K562 (cell line): ENCODE data around the gene MTG2. TPM values are rescaled to one million over a fixed set of nuclear protein-coding genes. Genes with fewer than 3 reads are reported as not detected.

Experiments
- ATAC-seq: fragments of 200-7000 bp; cut with Tn5 transposase; 3 replicates; pipeline ENCODE4 v1.9.1; 2020; ENCODE audit warnings: moderate library complexity
- BruUV-seq: library from RNA; stranded (reverse); fragments of 400-500 nt; replicated peaks from 2 replicates; lab custom pipeline; 2021; lab: Mats Ljungman, UMichigan
- CTCF ChIA-PET: fragments of 300-600 bp; formaldehyde crosslinking; extraction: SDS; loops from one replicate; lab custom pipeline; 2021; ENCODE audit warnings: low intra/inter-chr PET ratio; lab: Yijun Ruan, JAX
- POLR2A ChIA-PET: fragments of 300-600, 350-650 bp; sonication (Branson Sonifier 250); formaldehyde crosslinking; extraction: SDS; loops from one replicate; lab custom pipeline; 2021; ENCODE audit warnings: antibody characterized with exemption, inconsistent platforms; lab: Yijun Ruan, JAX
- DNase-seq, 4 experiments: peaks; one replicate each; pipeline versions ENCODE4 v3.0.0 to v3.0.0-alpha.2; 2011 to 2018; ENCODE audit warnings: low spot score in 3 of 4, mixed read lengths in 3 of 4; ENCODE audit errors: extremely low read depth in 1 of 4
- FAIRE-seq: peaks from 2 replicates; lab custom pipeline; 2011; peaks lifted over from hg19 to GRCh38; lab: Jason Lieb, UNC
- H2AFZ ChIP-seq: 2 replicates; pipeline ENCODE4 v1.6.0; 2011; ENCODE audit warnings: low read depth, low read length, control low read depth, inconsistent platforms
- H3K27ac ChIP-seq: fragments of 200-600 bp; 3 replicates; pipeline ENCODE4 v1.8.0; 2011; ENCODE audit warnings: low read depth, mild to moderate bottlenecking, control low read depth, inconsistent platforms, low read length, moderate library complexity, mixed read lengths; ENCODE audit errors: extremely low read depth
- H3K27me3 ChIP-seq, 2 experiments: fragments of 300-600 bp in 1 of 2; 2 replicates in 1 of 2; 3 replicates in 1 of 2; pipeline versions ENCODE4 v1.6.0 to v1.8.0; 2011; ENCODE audit warnings: inconsistent platforms in 2 of 2, low read length in 2 of 2, mild to moderate bottlenecking in 1 of 2, mixed read lengths in 1 of 2, moderate library complexity in 1 of 2; ENCODE audit not compliant: control insufficient read depth in 2 of 2, insufficient read depth in 2 of 2
- H3K36me3 ChIP-seq: fragments of 300-600 bp; 3 replicates; pipeline ENCODE4 v1.8.0; 2011; ENCODE audit warnings: mild to moderate bottlenecking, low read length, inconsistent platforms; ENCODE audit not compliant: control insufficient read depth, insufficient read depth
- H3K4me1 ChIP-seq, 2 experiments: fragments of 200-600 bp in 1 of 2; replicated peaks in 1 of 2; 2 replicates in 1 of 2; 3 replicates in 1 of 2; pipeline versions ENCODE4 v1.5.1 to v1.8.0; 2011; ENCODE audit warnings: inconsistent platforms in 2 of 2, low read length in 2 of 2, mild to moderate bottlenecking in 1 of 2, mixed read lengths in 1 of 2, moderate library complexity in 1 of 2; ENCODE audit not compliant: control insufficient read depth in 2 of 2, insufficient read depth in 2 of 2
- H3K4me2 ChIP-seq: 2 replicates; pipeline ENCODE4 v1.6.1; 2011; ENCODE audit warnings: low read length, control low read depth, inconsistent platforms, mixed read lengths; ENCODE audit not compliant: insufficient read depth
- H3K4me3 ChIP-seq: fragments of 200-600 bp; sonication (generic), shearing (Covaris generic); 2 replicates; pipeline ENCODE4 v1.5.1; 2016; ENCODE audit warnings: control low read depth, inconsistent platforms
- H3K79me2 ChIP-seq: fragments of 200-600 bp; 3 replicates; pipeline ENCODE4 v1.8.0; 2011; ENCODE audit warnings: low read length, inconsistent platforms; ENCODE audit not compliant: control insufficient read depth, insufficient read depth
- H3K9ac ChIP-seq, 2 experiments: 2 replicates each; pipeline versions ENCODE4 v1.6.0 to v1.6.1; 2011; ENCODE audit warnings: low read depth in 2 of 2, low read length in 2 of 2, control low read depth in 1 of 2, inconsistent platforms in 1 of 2, mild to moderate bottlenecking in 1 of 2, mixed read lengths in 1 of 2; ENCODE audit not compliant: insufficient read depth in 1 of 2
- H3K9me1 ChIP-seq: one replicate; pipeline ENCODE4 v1.6.0; 2011; ENCODE audit warnings: inconsistent platforms, mild to moderate bottlenecking, low read length, moderate library complexity; ENCODE audit not compliant: control insufficient read depth, insufficient read depth
- H3K9me3 ChIP-seq: replicated peaks from 2 replicates; pipeline ENCODE4 v1.5.1; 2011; ENCODE audit warnings: low read depth, low read length, inconsistent platforms; ENCODE audit not compliant: control insufficient read depth, insufficient read depth
- H4K20me1 ChIP-seq: replicated peaks from 2 replicates; pipeline ENCODE4 v1.6.1; 2011; ENCODE audit warnings: low read length, inconsistent platforms, mixed read lengths; ENCODE audit not compliant: control insufficient read depth, insufficient read depth
- COPS2 ChIP-seq: fragments of 450-650 bp; conservative IDR thresholded peaks from 2 replicates; pipeline ENCODE4 v1.6.1; 2016; ENCODE audit warnings: mild to moderate bottlenecking, moderate library complexity
- GABPA ChIP-seq: fragments of 200-800 bp; sonication (Bioruptor generic); conservative IDR thresholded peaks from 2 replicates; pipeline ENCODE4 v1.6.1; 2016; ENCODE audit warnings: low read depth, missing genetic modification characterization, missing compliant biosample characterization
- GTF2F1 ChIP-seq: IDR thresholded peaks from 2 replicates; pipeline ENCODE4 v1.6.1; 2011; ENCODE audit warnings: low read depth, low read length, improper control_type of control experiment
- HNRNPL ChIP-seq: fragments of 200-400 bp; formaldehyde crosslinking; IDR thresholded peaks from 2 replicates; pipeline ENCODE4 v1.6.1; 2017; ENCODE audit warnings: low read depth, mild to moderate bottlenecking, low read length
- MYC ChIP-seq, 2 experiments: fragments of 250-450 bp in 1 of 2; sonication (Bioruptor Pico) in 1 of 2; IDR thresholded peaks; 2 replicates each; pipeline versions ENCODE4 v1.5.1 to v1.6.1; 2012 to 2021; ENCODE audit warnings: low read depth in 2 of 2, borderline replicate concordance in 1 of 2, improper control_type of control experiment in 1 of 2, low read length in 1 of 2, mild to moderate bottlenecking in 1 of 2, moderate library complexity in 1 of 2
- NBN ChIP-seq: fragments of 450-650 bp; IDR thresholded peaks from 2 replicates; pipeline ENCODE4 v1.6.1; 2016; ENCODE audit warnings: low read depth, mild to moderate bottlenecking
- NCOR1 ChIP-seq: fragments of 450-650 bp; IDR thresholded peaks from 2 replicates; pipeline ENCODE4 v1.6.1; 2016; ENCODE audit warnings: mild to moderate bottlenecking, moderate library complexity
- POLR2AphosphoS2 ChIP-seq: IDR thresholded peaks from 2 replicates; pipeline ENCODE4 v1.6.1; 2012; ENCODE audit warnings: low read length, improper control_type of control experiment
- POLR2G ChIP-seq: fragments of 200-400 bp; formaldehyde crosslinking; IDR thresholded peaks from 2 replicates; pipeline ENCODE4 v1.6.1; 2017; ENCODE audit warnings: low read depth, mild to moderate bottlenecking, antibody characterized with exemption, low read length, moderate library complexity
- RBM22 ChIP-seq: fragments of 200-400 bp; formaldehyde crosslinking; IDR thresholded peaks from 2 replicates; pipeline ENCODE4 v1.6.1; 2018; ENCODE audit warnings: low read length, low read depth; ENCODE audit not compliant: poor library complexity, severe bottlenecking
- SUPT5H ChIP-seq: fragments of 450-650 bp; IDR thresholded peaks from 2 replicates; pipeline ENCODE4 v1.6.1; 2016
- TSC22D4 ChIP-seq: fragments of 450-650 bp; IDR thresholded peaks from 2 replicates; pipeline ENCODE4 v1.6.1; 2016; ENCODE audit warnings: missing genetic modification characterization, missing biosample characterization, control low read depth
- ZC3H8 ChIP-seq: fragments of 450-650 bp; IDR thresholded peaks from 2 replicates; pipeline ENCODE4 v1.6.1; 2017
- ZNF124 ChIP-seq: sonication (generic); formaldehyde crosslinking; IDR thresholded peaks from 2 replicates; pipeline ENCODE4 v1.8.1; 2022; ENCODE audit warnings: missing genetic modification reagents
- WGBS: fragments of 100-300 bp; shearing (Covaris generic); methylation state at CpG from one replicate; pipeline ENCODE4 v1.1.6; 2016; ENCODE audit warnings: low coverage, mixed read lengths; ENCODE audit not compliant: insufficient coverage; ENCODE audit errors: missing lambda C conversion rate; 5-methylcytosine and 5-hydroxymethylcytosine counted together
- in situ Hi-C: fragments of 300-500 bp; cut with MboI; formaldehyde crosslinking; loops from 4 replicates; pipeline ENCODE4 v1.15.0; 2018; ENCODE audit warnings: inconsistent platforms, mixed read lengths
- intact Hi-C: fragments of 100-400 bp; cut with micrococcal nuclease; formaldehyde crosslinking; loops from 2 replicates; pipeline ENCODE4 v1.14.2; 2022
- polyA plus RNA-seq, 8 experiments: library from polyadenylated mRNA; depleted of rRNA in 4 of 8; stranded (reverse) in 5 of 8; unstranded in 3 of 8; fragments of >200 nt; fragmentation: Nextera tagmentation in 2 of 8; fragmentation: Illumina TruSeq in 1 of 8; extraction: Ambion mirVana in 2 of 8; extraction: Trizol in 1 of 8; gene quantifications; 2 replicates each; pipeline versions ENCODE4 v1.2.1 to v1.2.3, GENCODE V29; 2011 to 2014; ENCODE audit warnings: inconsistent platforms in 1 of 8, missing spikeins in 1 of 8
- total RNA-seq, 7 experiments: library from RNA; depleted of rRNA in 6 of 7; stranded (reverse); fragments of >200 nt in 6 of 7; fragmentation: Illumina TruSeq in 2 of 7; extraction: Trizol in 2 of 7; gene quantifications; 2 replicates each; pipeline versions ENCODE4 v1.2.1 to v1.2.3, GENCODE V29; 2011 to 2021; ENCODE audit warnings: low replicate concordance in 1 of 7

The MTG2 gene
- total and polyA plus RNA-seq, 9 of the 15 experiments (the other 6 are each of a cell fraction or from before 2014, with no cell fraction given), result 8.7 to 67.5 (median 44.5) TPM

GRCh38 chr20:62138204-62138543 lies 44.7 kb upstream of the MTG2 start:
- H3K4me2 ChIP-seq, result no peak overlapping the region
- H2AFZ ChIP-seq, result no peak overlapping the region
- over 99% methylated on average over 11 of the region's 11 CpGs for WGBS
- DNase-seq (no peak), ATAC-seq (no peak), FAIRE-seq (no peak)
- H3K4me3 ChIP-seq, result no peak overlapping the region
- CTCF ChIA-PET, result no interaction called here
- no peaks in the 10 kb centered on the region for H3K9me3 ChIP-seq
- H3K9me1 ChIP-seq, result no peaks in the 10 kb centered on the region
- intact Hi-C loops, result no loop called here
- peaks cover 45% of the 10 kb centered on the region for H3K79me2 ChIP-seq
- in situ Hi-C loops, result loop anchor here (5.0 kb wide), 1 partner anchor 116 kb away; no protein-coding TSS in a partner anchor
- H3K36me3 ChIP-seq, result peaks cover 90% of the 10 kb centered on the region
- POLR2A ChIA-PET, result interaction anchor here (0.6 to 7.8 kb wide), 5 partner anchors 13 to 127 kb away, joined by 3 to 78 read pairs (median 5); partner anchors contain the start of genes LSM14B and TAF4
- no peaks in the 10 kb centered on the region for H3K27me3 ChIP-seq
- no TSS peak for BruUV-seq
- TF ChIP-seq POLR2G (peak; percentile 53; the same call in 1 of the 2 replicates), NBN (no peak), HNRNPL (no peak), RBM22 (peak; percentile 30), ZC3H8 (no peak), POLR2AphosphoS2 (0 out of 2 replicates have a peak, but pooled peaks have one; percentile 33), SUPT5H (0 out of 2 replicates have a peak, but pooled peaks have one; percentile 5), GABPA (tag) (no peak), TSC22D4 (tag) (no peak), MYC (IDR thresholded peaks at IDR 0.05; ENCODE audit: low read depth, low read length) (no peak), MYC (CRISPR knock-in tag; IDR thresholded peaks at IDR 0.05; ENCODE audit: borderline replicate concordance, low read depth) (no peak), GTF2F1 (no peak), ZNF124 (CRISPR knock-in tag) (no peak), NCOR1 (no peak), COPS2 (no peak)
- TF ChIP-seq, all 486 proteins: peak for 4
- peaks cover 39% of the 10 kb centered on the region for H4K20me1 ChIP-seq
- H3K9ac ChIP-seq, result 0 out of 4 replicates have a peak overlapping the region, but pooled peaks of 1 of the 2 experiments have one; percentile 32
- peaks cover 11 to 17% of the 10 kb centered on the region in 2 experiments; a peak in 4 of 5 replicates for H3K4me1 ChIP-seq
- no peak overlapping the region for H3K27ac ChIP-seq
